ENCODE results near the gene SHC2. TPM values are rescaled to one million over a fixed set of nuclear protein-coding genes. Genes with fewer than 3 reads are reported as not detected.
"Not testable (repeated sequence)": the region's sequence is repeated elsewhere in the genome, so short reads cannot be mapped to it uniquely, and the experiment has no call there.

The SHC2 gene
- polyA plus RNA-seq, 1 donor (not counting 4 experiments of a cell fraction or from before 2014, with no cell fraction given) = 2.5 TPM

GRCh38 chr19:383040-383439 lies 77.8 kb downstream of the SHC2 start:
- H3K79me2 ChIP-seq (ENCODE audit: control insufficient read depth, insufficient read depth, low read length) = no peaks in the 10 kb centered on the region
- peaks cover 15% of the 10 kb centered on the region for H3K4me1 ChIP-seq (ENCODE audit: control insufficient read depth, extremely low read depth, insufficient read depth, low read length)
- no peak for FAIRE-seq
- peaks cover 2% of the 10 kb centered on the region for H3K9me3 ChIP-seq (ENCODE audit: control insufficient read depth, low read depth, low read length)
- peak overlapping the region; percentile 63 for H2AFZ ChIP-seq (ENCODE audit: control insufficient read depth, low read length)
- TF ChIP-seq EZH2 (IDR thresholded peaks at IDR 0.05; ENCODE audit: low read length) = no peak
- no peak for TF ChIP-seq CTCF (optimal IDR thresholded peaks at IDR 0.05 in 1 of 3, IDR thresholded peaks at IDR 0.05 in 1 of 3, conservative IDR thresholded peaks at IDR 0.05 in 1 of 3; ENCODE audit: extremely low read depth in 1 of 3, insufficient read depth in 2 of 3, low read length in 3 of 3)
- no peaks in the 10 kb centered on the region for H4K20me1 ChIP-seq (ENCODE audit: control insufficient read depth, extremely low read depth, insufficient read depth, low read length)
- DNase-seq (ENCODE audit: low read depth, low spot score) = no peak
- H3K9ac ChIP-seq (ENCODE audit: control insufficient read depth, extremely low read depth, insufficient read depth, low read length) = no peak overlapping the region
- peak overlapping the region; percentile 34 for H3K4me2 ChIP-seq (ENCODE audit: control insufficient read depth, extremely low read depth, insufficient read depth, low read depth, low read length)
- H3K36me3 ChIP-seq (ENCODE audit: control insufficient read depth in 2 of 2, extremely low read depth in 1 of 2, insufficient read depth in 2 of 2, low read length in 2 of 2) = no peaks in the 10 kb centered on the region
- H3K9me1 ChIP-seq (ENCODE audit: control insufficient read depth, extremely low read depth, insufficient read depth, low read length) = no peaks in the 10 kb centered on the region
- dilution Hi-C loops (cut with MboI; ENCODE audit: extremely low pct_ligation_motif_present, low sequenced_read_pairs) = no loop called here
- H3K27ac ChIP-seq (ENCODE audit: control insufficient read depth, insufficient read depth, low read length) = peak overlapping the region; percentile 81
- no peak overlapping the region for H3K4me3 ChIP-seq (ENCODE audit: control insufficient read depth in 2 of 3, extremely low read depth in 1 of 3, insufficient read depth in 2 of 3, low read depth in 1 of 3, low read length in 3 of 3)
- H3K27me3 ChIP-seq (ENCODE audit: control insufficient read depth, extremely low read depth, insufficient read depth, low read length) = no peaks in the 10 kb centered on the region

- H3K79me2 ChIP-seq (ENCODE audit: control insufficient read depth, insufficient read depth, low read length); H3K4me3 ChIP-seq (ENCODE audit: control insufficient read depth in 2 of 3, extremely low read depth in 1 of 3, insufficient read depth in 2 of 3, low read depth in 1 of 3, low read length in 3 of 3); dilution Hi-C loops (cut with MboI; ENCODE audit: extremely low pct_ligation_motif_present, low sequenced_read_pairs); H3K9me1 ChIP-seq (ENCODE audit: control insufficient read depth, extremely low read depth, insufficient read depth, low read length); H3K9ac ChIP-seq (ENCODE audit: control insufficient read depth, extremely low read depth, insufficient read depth, low read length); H3K27me3 ChIP-seq (ENCODE audit: control insufficient read depth, extremely low read depth, insufficient read depth, low read length); H3K36me3 ChIP-seq (ENCODE audit: control insufficient read depth in 2 of 2, extremely low read depth in 1 of 2, insufficient read depth in 2 of 2, low read length in 2 of 2); H3K9me3 ChIP-seq (ENCODE audit: control insufficient read depth, low read depth, low read length); H4K20me1 ChIP-seq (ENCODE audit: control insufficient read depth, extremely low read depth, insufficient read depth, low read length): not testable (repeated sequence)
- peak; percentile 79 for FAIRE-seq
- H3K27ac ChIP-seq (ENCODE audit: control insufficient read depth, insufficient read depth, low read length) = peak overlapping the region; percentile 81
- H3K4me2 ChIP-seq (ENCODE audit: control insufficient read depth, extremely low read depth, insufficient read depth, low read depth, low read length) = peak overlapping the region; percentile 34
- H3K4me1 ChIP-seq (ENCODE audit: control insufficient read depth, extremely low read depth, insufficient read depth, low read length) = peaks cover 15% of the 10 kb centered on the region
- DNase-seq (ENCODE audit: low read depth, low spot score) = peak; percentile 60
- H2AFZ ChIP-seq (ENCODE audit: control insufficient read depth, low read length) = peak overlapping the region; percentile 63
Measured at GRCh38 chr19:382578-382977, 78.3 kb downstream of the SHC2 start.

- H3K9me1 ChIP-seq (ENCODE audit: control insufficient read depth, extremely low read depth, insufficient read depth, low read length); H3K79me2 ChIP-seq (ENCODE audit: control insufficient read depth, insufficient read depth, low read length); H3K27me3 ChIP-seq (ENCODE audit: control insufficient read depth, extremely low read depth, insufficient read depth, low read length); H4K20me1 ChIP-seq (ENCODE audit: control insufficient read depth, extremely low read depth, insufficient read depth, low read length); H3K4me2 ChIP-seq (ENCODE audit: control insufficient read depth, extremely low read depth, insufficient read depth, low read depth, low read length); H2AFZ ChIP-seq (ENCODE audit: control insufficient read depth, low read length); DNase-seq (ENCODE audit: low read depth, low spot score); H3K27ac ChIP-seq (ENCODE audit: control insufficient read depth, insufficient read depth, low read length); H3K36me3 ChIP-seq (ENCODE audit: control insufficient read depth in 2 of 2, extremely low read depth in 1 of 2, insufficient read depth in 2 of 2, low read length in 2 of 2); H3K4me3 ChIP-seq (ENCODE audit: control insufficient read depth in 2 of 3, extremely low read depth in 1 of 3, insufficient read depth in 2 of 3, low read depth in 1 of 3, low read length in 3 of 3); H3K9ac ChIP-seq (ENCODE audit: control insufficient read depth, extremely low read depth, insufficient read depth, low read length); dilution Hi-C loops (cut with MboI; ENCODE audit: extremely low pct_ligation_motif_present, low sequenced_read_pairs); H3K9me3 ChIP-seq (ENCODE audit: control insufficient read depth, low read depth, low read length); FAIRE-seq: not testable (repeated sequence)
- peaks cover 13% of the 10 kb centered on the region for H3K4me1 ChIP-seq (ENCODE audit: control insufficient read depth, extremely low read depth, insufficient read depth, low read length)
Measured at GRCh38 chr19:381901-382300, 78.9 kb downstream of the SHC2 start.

- H3K27ac ChIP-seq (ENCODE audit: control insufficient read depth, insufficient read depth, low read length); H3K9ac ChIP-seq (ENCODE audit: control insufficient read depth, extremely low read depth, insufficient read depth, low read length); H3K9me1 ChIP-seq (ENCODE audit: control insufficient read depth, extremely low read depth, insufficient read depth, low read length); FAIRE-seq; dilution Hi-C loops (cut with MboI; ENCODE audit: extremely low pct_ligation_motif_present, low sequenced_read_pairs); H3K27me3 ChIP-seq (ENCODE audit: control insufficient read depth, extremely low read depth, insufficient read depth, low read length); H4K20me1 ChIP-seq (ENCODE audit: control insufficient read depth, extremely low read depth, insufficient read depth, low read length); H2AFZ ChIP-seq (ENCODE audit: control insufficient read depth, low read length); H3K4me3 ChIP-seq (ENCODE audit: control insufficient read depth in 2 of 3, extremely low read depth in 1 of 3, insufficient read depth in 2 of 3, low read depth in 1 of 3, low read length in 3 of 3); H3K4me1 ChIP-seq (ENCODE audit: control insufficient read depth, extremely low read depth, insufficient read depth, low read length); H3K4me2 ChIP-seq (ENCODE audit: control insufficient read depth, extremely low read depth, insufficient read depth, low read depth, low read length); H3K9me3 ChIP-seq (ENCODE audit: control insufficient read depth, low read depth, low read length); H3K79me2 ChIP-seq (ENCODE audit: control insufficient read depth, insufficient read depth, low read length); H3K36me3 ChIP-seq (ENCODE audit: control insufficient read depth in 2 of 2, extremely low read depth in 1 of 2, insufficient read depth in 2 of 2, low read length in 2 of 2); DNase-seq (ENCODE audit: low read depth, low spot score): not testable (repeated sequence)
Measured at GRCh38 chr19:380618-381219, 80.1 kb downstream of the SHC2 start.
